Measurements from ENCODE around the gene TMEM219. TPM values are rescaled to one million over a fixed set of nuclear protein-coding genes. Genes with fewer than 3 reads are reported as not detected.
"Not testable (repeated sequence)": the region's sequence is repeated elsewhere in the genome, so short reads cannot be mapped to it uniquely, and the experiment has no call there.

TMEM219 gene
- total RNA-seq, 1 donor from 2014 or later = 66.2 TPM

- DNase-seq (no peak), ATAC-seq (peak; percentile 58)
- intact Hi-C loops (cut with micrococcal nuclease) = no loop called here
Observed at GRCh38 chr16:29943846-29944799, 17.8 kb upstream of the TMEM219 start.

- intact Hi-C loops (cut with micrococcal nuclease) = no loop called here
- no peak for ATAC-seq
- DNase-seq = no peak
Observed at GRCh38 chr16:29947897-29948296, 14.0 kb upstream of the TMEM219 start.

GRCh38 chr16:29950806-29951461 lies 10.9 kb upstream of the TMEM219 start:
- no peak for ATAC-seq
- no peak for DNase-seq
- intact Hi-C loops (cut with micrococcal nuclease) = no loop called here

DNA sequence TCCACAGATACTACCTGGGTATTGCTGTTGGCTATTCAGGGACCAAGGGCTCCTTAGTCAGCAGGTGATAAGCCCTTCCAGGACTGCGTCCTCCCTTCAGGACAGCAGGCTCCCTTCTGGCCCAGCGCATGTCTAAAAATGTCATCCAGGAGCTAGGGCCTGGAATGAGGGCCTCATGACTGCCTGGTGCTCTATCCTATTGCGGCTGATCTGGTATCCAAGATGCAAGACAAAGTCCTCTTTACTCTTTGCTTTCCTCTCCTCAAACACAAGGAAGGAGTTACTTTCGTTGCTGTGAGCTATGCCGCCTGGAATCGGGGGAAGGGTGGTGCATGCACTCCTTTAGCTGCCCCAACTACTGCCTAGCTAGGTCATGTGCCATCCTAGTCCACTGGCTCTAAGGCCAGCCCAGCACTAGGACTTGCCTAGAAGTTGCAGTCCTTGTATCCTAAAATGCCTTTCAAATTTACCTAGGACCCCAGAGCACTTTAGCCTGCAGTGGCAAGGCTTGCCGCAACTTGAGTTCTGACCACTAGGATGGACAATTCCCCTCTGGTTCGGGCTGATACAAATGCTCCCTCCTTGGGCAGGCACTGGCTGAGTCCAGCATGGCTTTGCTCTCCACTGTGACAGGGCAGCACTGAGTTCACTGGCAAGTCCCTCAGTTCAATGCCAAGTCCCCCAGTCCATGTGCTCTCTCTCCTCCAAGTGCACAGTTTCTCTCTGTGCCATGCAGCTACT lies 10.1 kb upstream of the TMEM219 start:
- intact Hi-C loops (cut with micrococcal nuclease) = no loop called here
- DNase-seq (no peak), ATAC-seq (no peak)

DNA sequence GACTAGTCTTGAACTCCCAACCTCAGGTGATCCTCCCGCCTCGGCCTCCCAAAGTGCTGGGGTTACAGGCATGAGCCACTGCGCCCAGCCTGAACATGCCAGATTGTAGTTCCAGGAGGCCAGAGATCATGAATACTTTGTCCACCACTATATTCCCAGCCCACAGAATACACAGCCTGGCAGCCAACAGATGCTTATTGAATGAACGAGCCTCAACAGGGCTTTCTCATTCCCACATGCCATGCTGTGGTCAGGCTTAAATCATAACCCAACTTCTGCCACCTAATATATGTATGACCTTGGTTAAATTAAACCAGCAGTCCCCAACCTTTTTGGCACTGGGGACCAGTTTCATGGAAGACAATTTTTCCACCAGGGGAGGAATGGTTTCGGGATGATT lies 3.1 kb upstream of the TMEM219 start:
- ATAC-seq (no peak), DNase-seq (no peak)
- intact Hi-C loops (cut with micrococcal nuclease) = no loop called here

GRCh38 chr16:29959293-29959692 lies 2.6 kb upstream of the TMEM219 start:
- ATAC-seq = no peak

DNA sequence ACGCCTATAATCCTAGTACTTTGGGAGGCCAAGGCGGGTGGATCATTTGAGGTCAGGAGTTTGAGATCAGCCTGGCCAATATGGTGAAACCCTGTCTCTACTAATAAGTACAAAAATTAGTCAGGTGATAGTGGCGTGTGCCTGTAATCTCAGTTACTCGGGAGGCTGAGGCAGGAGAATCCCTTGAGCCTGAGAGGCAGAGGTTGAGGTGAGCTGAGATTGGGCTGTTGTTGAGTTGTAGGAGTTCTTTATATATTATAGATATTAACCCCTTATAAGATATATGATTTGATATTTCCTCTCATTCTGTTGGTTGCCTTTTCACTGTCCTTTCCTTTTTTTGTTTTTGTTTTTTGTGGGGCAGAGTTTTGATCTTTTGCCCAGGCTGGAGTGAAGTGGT lies 2.1 kb upstream of the TMEM219 start:
- DNase-seq; ATAC-seq; intact Hi-C loops (cut with micrococcal nuclease): not testable (repeated sequence)

More at GRCh38 chr16:29959293-29959692, 2.6 kb upstream of the TMEM219 start:
- no peak for DNase-seq
- intact Hi-C loops (cut with micrococcal nuclease) = no loop called here

DNA sequence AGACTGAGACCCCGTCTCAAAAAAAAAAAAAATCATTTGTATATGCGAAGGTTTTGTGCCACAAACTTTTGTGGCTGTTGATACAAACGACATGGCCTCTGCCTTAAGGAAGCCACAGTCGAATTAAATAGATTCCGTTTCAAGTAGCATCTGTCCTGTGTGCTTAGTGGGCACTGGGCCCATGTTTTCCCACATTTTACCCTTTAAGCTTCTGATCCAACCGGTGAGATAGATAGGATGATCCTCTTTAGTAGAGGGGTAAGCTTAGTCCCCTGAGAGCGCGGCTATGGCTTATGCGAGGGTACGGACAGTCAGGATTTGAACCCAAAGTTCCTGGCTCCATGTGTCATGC lies 776 bp upstream of the TMEM219 start:
- ATAC-seq (no peak), DNase-seq (no peak)
- intact Hi-C loops (cut with micrococcal nuclease) = no loop called here

DNA sequence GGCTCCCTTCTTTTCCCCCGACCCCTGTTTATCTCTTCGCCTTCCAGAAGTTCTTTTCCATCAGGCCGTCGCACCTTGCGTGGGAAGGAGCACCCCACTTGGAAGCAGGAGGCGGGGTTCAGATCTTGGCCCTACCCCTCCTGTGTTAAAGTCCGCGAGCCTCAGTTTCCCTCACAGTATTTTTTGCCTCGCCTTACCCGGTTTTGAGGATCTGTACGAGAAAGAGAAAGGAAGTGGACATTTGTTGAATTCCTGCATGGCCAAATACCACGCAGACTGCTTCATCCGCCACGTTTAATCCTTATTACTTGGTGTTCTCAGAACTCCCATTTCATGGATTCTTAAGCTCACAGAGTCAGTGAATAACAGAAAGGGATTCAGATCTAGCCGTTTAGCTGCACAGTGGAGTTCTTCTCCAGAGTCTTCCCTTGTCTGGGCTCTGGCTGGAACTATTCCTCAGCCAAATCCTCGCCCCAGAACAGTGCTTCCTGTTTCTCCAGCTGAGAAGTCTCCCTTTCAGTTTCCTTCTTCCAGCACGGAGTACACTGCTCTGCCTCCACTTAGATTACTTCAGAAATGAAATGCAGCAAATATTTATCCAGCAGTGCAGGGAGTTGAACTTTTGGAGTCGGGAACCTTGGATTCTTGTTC lies 590 bp downstream of the TMEM219 start:
- ATAC-seq (peak; percentile 56), DNase-seq (no peak)
- intact Hi-C loops (cut with micrococcal nuclease) = no loop called here

GRCh38 chr16:29963021-29963743 lies 1.3 kb downstream of the TMEM219 start:
- intact Hi-C loops (cut with micrococcal nuclease) = no loop called here
- DNase-seq = no peak
- ATAC-seq = no peak

- ATAC-seq (no peak), DNase-seq (no peak)
- intact Hi-C loops (cut with micrococcal nuclease) = no loop called here
Observed at GRCh38 chr16:29968205-29968604, 6.3 kb downstream of the TMEM219 start.

- intact Hi-C loops (cut with micrococcal nuclease) = no loop called here
- ATAC-seq = no peak
- no peak for DNase-seq
Observed at GRCh38 chr16:29971304-29971703, 9.4 kb downstream of the TMEM219 start.

DNA sequence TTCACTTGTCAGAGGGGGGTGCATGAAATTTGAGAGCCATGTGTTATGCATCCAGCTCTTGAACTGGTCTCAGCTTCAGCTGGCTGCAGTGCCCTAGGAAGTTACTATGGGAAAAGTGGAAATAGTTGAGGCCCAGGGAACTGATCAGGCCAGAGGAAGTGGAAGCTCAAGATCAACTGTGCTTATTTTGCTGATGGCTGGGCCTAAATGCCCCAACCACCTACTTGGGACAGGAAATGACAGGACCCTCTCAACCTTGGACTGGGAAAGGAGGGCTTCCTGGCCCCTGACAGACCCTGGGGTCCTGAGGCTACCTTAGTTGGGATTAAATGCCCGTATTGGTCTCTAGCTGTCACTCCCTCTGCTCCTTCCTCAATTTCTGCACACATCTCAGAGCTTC lies 10.6 kb downstream of the TMEM219 start:
- intact Hi-C loops (cut with micrococcal nuclease) = no loop called here
- no peak for DNase-seq
- ATAC-seq = no peak

- DNase-seq (no peak), ATAC-seq (no peak)
- intact Hi-C loops (cut with micrococcal nuclease) = no loop called here
Observed at GRCh38 chr16:29972992-29973383, 11.1 kb downstream of the TMEM219 start.

- peak; percentile 98 for ATAC-seq
- intact Hi-C loops (cut with micrococcal nuclease) = no loop called here
- peak; percentile 99 for DNase-seq
Observed at GRCh38 chr16:29973384-29974246, 11.7 kb downstream of the TMEM219 start, which contains the start of gene TAOK2. TAOK2 (plus strand) TSS chr16:29973868; CDS start chr16:29977773, 3,905 bp downstream.

DNA sequence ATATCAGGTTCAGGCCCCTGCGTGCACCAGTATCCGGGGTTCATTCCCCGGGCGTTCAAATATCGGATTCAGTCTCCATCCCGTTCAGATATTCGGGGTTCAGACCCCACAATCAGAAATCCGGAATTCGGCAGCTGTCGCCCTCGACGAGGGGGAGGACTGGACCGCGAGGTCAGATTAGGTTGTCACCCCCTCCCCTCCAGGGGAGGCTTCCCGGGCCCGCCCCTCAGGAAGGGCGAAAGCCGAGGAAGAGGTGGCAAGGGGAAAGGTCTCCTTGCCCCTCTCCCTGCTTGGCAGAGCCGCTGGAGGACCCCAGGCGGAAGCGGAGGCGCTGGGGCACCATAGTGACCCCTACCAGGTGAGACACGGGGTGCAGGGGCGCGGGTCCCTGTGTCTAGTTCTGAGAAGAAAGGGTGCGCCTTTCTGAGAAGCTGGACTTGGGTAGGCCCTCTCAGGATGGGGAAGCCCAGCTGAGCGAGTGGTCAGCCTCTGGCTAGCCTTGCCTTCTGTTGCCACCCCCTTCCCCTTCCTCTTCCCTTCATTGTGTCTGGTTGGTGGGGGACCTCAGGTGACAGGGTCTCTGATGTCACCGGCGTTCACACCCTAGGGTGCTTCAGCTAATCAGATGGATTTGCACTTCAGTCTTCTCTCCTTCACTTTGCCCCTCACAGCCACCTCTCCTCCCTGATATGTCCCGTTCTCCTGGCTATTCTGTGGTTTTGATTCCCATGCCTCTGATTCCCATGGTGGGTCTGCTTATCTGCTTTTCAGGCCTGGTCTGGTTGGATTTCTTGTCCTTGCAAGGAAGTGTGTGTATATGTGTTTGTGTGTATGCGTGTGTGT lies 12.6 kb downstream of the TMEM219 start:
- ATAC-seq (peak; percentile 5), DNase-seq (peak; percentile 46)
- intact Hi-C loops (cut with micrococcal nuclease) = no loop called here

DNA sequence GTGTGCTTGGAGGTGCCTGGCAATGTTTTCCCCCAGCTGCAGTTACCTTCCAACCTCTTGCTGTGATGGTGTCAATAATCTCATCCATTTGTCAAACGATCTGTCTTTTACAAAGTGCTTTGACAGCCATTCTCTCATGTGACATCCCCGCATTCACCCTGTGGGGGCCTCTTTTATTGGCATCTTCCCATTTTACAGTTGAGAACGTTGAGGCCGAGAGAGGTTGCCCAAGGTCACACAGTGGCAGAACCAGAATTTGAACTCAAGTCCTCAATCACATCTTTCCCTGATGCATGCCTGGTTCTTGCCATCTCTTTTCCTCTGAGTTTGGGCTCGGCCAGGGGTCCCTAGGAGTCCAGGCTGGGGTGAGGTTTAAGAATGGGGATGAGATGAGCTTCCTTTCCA lies 13.3 kb downstream of the TMEM219 start:
- ATAC-seq = no peak
- DNase-seq = no peak
- intact Hi-C loops (cut with micrococcal nuclease) = no loop called here
